D721Med (cell line): ENCODE results near the gene EPHA6.

ENCODE experiments used
- DNase-seq: peaks from one replicate; pipeline ENCODE4 v3.0.0; 2011; ENCODE audit warnings: low spot score; ENCODE audit not compliant: insufficient read length
- FAIRE-seq: peaks from 2 replicates; lab custom pipeline; 2011; peaks lifted over from hg19 to GRCh38; lab: Jason Lieb, UNC
- TF ChIP-seq, protein P1 (sequence below): IDR thresholded peaks from 2 replicates; pipeline ENCODE4 v1.5.1; 2012; ENCODE audit warnings: mild to moderate bottlenecking, control low read depth; ENCODE audit not compliant: insufficient read depth; ENCODE audit errors: missing control alignments

Gene EPHA6

DNA sequence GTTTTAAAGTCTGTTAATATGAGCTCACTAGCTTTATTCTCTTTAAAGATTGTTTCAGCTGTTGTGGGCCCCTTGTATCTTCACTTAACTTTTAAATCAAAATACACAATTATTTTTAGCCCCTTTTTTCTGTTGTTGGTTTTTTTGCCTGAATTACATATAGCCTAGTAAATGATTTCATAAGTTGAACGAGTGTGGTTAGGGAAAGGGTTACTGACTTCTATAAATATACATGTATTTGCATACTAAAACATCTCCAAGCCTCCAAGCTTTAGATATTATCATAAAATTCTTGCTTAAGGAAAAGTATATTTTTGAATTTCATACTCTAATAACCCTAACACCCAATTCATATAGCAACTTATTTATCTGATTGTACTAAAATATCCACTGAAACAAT lies 877.0 kb downstream of the EPHA6 start:
- no peak for DNase-seq
- FAIRE-seq, result no peak
- TF ChIP-seq, protein P1, sequence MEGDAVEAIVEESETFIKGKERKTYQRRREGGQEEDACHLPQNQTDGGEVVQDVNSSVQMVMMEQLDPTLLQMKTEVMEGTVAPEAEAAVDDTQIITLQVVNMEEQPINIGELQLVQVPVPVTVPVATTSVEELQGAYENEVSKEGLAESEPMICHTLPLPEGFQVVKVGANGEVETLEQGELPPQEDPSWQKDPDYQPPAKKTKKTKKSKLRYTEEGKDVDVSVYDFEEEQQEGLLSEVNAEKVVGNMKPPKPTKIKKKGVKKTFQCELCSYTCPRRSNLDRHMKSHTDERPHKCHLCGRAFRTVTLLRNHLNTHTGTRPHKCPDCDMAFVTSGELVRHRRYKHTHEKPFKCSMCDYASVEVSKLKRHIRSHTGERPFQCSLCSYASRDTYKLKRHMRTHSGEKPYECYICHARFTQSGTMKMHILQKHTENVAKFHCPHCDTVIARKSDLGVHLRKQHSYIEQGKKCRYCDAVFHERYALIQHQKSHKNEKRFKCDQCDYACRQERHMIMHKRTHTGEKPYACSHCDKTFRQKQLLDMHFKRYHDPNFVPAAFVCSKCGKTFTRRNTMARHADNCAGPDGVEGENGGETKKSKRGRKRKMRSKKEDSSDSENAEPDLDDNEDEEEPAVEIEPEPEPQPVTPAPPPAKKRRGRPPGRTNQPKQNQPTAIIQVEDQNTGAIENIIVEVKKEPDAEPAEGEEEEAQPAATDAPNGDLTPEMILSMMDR, result no peak

DNA sequence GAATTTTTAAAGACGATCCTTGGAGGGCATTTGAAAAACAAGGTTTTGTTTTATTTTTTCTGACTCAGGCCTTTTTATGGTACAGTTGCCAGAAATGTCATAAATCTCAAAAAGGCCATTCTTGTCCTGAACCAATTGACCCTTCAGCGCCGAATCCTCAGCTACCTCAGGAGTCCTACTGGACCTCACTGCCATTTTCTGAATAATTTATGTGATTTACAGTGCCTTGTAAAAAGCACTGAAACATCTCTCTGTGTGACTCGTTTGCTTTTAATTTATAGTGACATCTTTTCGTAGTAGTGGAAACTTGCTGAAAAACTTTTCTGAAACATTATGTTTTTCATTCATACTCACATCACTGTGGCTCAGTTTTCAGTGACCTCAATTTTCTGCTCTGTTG lies 878.0 kb downstream of the EPHA6 start:
- DNase-seq, result no peak
- FAIRE-seq, result no peak
- TF ChIP-seq, protein P1, result no peak

DNA sequence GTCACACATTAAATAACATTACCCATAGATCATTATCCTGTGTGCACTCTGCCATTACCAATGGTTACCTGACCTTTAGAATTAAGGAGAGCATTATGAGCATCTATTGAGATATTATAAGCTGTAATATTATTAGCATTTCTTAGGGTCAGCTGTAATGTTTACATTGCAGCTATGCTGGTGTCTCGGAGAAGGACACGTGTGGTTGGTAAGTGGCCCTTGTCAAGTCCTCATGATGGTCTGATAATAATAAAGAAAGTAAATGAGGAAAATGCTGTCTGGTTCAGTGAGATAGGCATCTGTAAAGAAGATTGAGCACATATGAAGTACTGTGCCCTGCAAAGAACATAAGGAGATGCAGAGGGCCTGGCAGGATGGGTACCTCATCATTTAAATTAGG lies 878.4 kb downstream of the EPHA6 start:
- TF ChIP-seq, protein P1, result no peak
- DNase-seq (no peak), FAIRE-seq (no peak)

DNA sequence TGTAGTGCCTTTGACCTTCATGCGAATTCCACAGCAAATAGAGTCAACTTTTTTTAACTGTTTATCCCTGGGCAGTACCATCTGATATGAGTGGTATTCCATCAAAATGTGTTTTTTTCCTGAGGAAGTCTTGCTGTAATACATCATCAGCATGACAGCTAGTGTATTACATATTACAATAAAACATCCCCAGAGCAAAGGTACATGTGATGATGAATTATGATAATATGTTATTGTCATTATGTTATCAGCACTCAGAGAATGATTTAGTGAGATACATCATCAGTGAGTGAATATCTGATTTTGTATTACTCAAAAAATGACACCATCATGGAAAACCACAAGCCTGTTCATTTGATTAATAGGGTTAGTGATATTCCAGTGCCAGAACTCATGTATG lies 880.5 kb downstream of the EPHA6 start:
- DNase-seq (no peak), FAIRE-seq (no peak)
- TF ChIP-seq, protein P1, result no peak

DNA sequence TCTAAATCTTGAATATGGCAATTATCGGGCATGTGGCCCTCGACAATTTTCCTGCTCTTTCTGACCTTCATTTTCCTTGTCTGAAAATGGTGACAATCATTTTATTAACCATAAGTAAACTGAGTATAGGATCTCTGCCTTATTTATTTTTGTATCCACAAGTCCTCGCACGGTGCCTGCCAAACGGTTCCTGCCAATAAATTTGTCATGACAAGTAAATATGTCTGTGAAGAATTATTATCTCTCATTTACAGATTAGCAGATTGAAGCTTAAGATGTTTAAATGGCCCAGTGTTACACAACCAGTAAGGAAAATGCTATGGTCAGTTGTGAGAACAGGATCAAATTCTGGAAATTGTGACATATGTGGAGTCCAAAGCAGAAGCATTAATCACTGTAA lies 884.3 kb downstream of the EPHA6 start:
- no peak for FAIRE-seq
- DNase-seq, result no peak

DNA sequence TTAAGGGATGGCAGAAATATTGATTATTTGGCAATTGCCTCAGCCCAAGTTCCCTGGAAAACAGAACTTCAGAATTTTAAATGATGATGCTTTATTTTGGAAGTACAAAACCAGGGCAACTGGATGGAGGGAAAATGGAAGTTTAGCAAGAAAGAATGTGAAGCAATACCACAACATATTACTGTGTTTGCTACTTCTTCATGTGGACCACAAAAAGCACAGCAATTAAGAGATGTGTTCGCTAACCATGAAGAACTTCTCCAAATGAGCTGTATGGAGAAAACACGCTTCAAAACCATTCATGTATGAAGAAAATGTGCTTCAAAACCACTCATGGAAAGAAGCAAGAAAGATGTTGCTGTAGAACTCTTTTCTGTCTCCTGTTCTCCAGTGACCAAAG lies 885.5 kb downstream of the EPHA6 start:
- TF ChIP-seq, protein P1, result no peak
- FAIRE-seq (no peak), DNase-seq (no peak)

More for the DNA sequence above, 884.3 kb downstream of the EPHA6 start:
- TF ChIP-seq, protein P1, result no peak

DNA sequence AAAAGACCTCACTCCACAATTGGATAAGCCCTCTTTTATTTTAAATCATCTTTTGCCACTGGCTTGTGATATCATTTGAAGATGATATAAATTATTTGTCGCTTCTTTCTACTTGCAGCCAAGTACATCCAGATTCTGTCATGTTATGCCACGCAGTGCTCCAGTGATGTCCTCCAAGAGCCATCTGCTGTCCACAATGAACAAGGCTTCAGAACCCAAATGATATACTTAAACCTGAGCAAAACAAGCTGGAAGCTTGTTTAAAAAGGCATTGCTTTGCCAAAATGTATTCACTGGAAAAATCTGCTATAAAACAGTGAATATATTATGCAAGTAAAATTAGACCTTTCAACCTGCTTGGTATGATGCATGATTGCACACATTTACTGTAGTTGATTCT lies 891.4 kb downstream of the EPHA6 start:
- FAIRE-seq (no peak), DNase-seq (no peak)
- TF ChIP-seq, protein P1, result no peak
